Mammary epithelial cell (primary cell): ENCODE results near the gene ADK.

ENCODE experiments used
- EZH2 ChIP-seq: IDR thresholded peaks from 2 replicates; pipeline ENCODE4 v1.6.1; 2012; ENCODE audit warnings: low read length, inconsistent platforms, borderline replicate concordance
- TF ChIP-seq, protein P1 (sequence below), 2 donors: IDR thresholded peaks in 1 of 2; conservative IDR thresholded peaks in 1 of 2; 2 replicates each; pipeline ENCODE4 v1.5.1; 2011 to 2012; ENCODE audit warnings: inconsistent platforms in 2 of 2, low read length in 2 of 2, mild to moderate bottlenecking in 2 of 2, control low read depth in 1 of 2, low read depth in 1 of 2; ENCODE audit not compliant: insufficient read depth in 1 of 2; ENCODE audit errors: extremely low read depth in 1 of 2

DNA sequence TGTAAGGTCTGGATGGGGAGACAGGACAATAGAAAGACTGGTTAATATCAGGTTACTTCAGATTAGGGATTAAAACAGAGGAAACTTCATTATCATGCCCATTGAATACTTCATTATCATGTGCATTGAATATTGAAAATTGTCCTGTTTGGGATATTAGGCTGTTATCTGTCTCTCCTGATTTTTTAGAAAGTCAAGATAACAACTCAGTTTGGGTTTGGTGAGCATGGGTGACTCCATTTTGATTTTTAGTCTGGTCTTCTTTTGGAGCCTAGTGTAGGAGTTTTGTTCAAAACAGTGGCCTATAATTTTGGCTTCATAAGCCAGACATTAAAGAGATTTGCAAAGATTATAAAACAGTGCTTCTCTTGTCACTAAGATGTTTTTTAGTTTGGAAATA, 95.5 kb downstream of the ADK start:
- TF ChIP-seq, protein P1, sequence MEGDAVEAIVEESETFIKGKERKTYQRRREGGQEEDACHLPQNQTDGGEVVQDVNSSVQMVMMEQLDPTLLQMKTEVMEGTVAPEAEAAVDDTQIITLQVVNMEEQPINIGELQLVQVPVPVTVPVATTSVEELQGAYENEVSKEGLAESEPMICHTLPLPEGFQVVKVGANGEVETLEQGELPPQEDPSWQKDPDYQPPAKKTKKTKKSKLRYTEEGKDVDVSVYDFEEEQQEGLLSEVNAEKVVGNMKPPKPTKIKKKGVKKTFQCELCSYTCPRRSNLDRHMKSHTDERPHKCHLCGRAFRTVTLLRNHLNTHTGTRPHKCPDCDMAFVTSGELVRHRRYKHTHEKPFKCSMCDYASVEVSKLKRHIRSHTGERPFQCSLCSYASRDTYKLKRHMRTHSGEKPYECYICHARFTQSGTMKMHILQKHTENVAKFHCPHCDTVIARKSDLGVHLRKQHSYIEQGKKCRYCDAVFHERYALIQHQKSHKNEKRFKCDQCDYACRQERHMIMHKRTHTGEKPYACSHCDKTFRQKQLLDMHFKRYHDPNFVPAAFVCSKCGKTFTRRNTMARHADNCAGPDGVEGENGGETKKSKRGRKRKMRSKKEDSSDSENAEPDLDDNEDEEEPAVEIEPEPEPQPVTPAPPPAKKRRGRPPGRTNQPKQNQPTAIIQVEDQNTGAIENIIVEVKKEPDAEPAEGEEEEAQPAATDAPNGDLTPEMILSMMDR (conservative IDR thresholded peaks at IDR 0.05 in 1 of 2, IDR thresholded peaks at IDR 0.05 in 1 of 2; ENCODE audit: extremely low read depth in 1 of 2, insufficient read depth in 1 of 2, low read depth in 1 of 2, low read length in 2 of 2): no peak
- no peak for TF ChIP-seq EZH2
